H54 (cell line): Measurements from ENCODE around the gene C12orf75.
"Not testable (repeated sequence)": the region's sequence is repeated elsewhere in the genome, so short reads cannot be mapped to it uniquely, and the experiment has no call there.

Experiments
- DNase-seq: peaks from one replicate; pipeline ENCODE4 v3.0.0; 2011; ENCODE audit warnings: low spot score, mixed read lengths; ENCODE audit not compliant: insufficient read length
- FAIRE-seq: peaks from 3 replicates; lab custom pipeline; 2011; peaks lifted over from hg19 to GRCh38; lab: Jason Lieb, UNC
- POLR2A ChIP-seq: IDR thresholded peaks from 2 replicates; pipeline ENCODE4 v1.6.1; 2011; ENCODE audit warnings: low read depth, mild to moderate bottlenecking, low read length

The C12orf75 gene

DNA sequence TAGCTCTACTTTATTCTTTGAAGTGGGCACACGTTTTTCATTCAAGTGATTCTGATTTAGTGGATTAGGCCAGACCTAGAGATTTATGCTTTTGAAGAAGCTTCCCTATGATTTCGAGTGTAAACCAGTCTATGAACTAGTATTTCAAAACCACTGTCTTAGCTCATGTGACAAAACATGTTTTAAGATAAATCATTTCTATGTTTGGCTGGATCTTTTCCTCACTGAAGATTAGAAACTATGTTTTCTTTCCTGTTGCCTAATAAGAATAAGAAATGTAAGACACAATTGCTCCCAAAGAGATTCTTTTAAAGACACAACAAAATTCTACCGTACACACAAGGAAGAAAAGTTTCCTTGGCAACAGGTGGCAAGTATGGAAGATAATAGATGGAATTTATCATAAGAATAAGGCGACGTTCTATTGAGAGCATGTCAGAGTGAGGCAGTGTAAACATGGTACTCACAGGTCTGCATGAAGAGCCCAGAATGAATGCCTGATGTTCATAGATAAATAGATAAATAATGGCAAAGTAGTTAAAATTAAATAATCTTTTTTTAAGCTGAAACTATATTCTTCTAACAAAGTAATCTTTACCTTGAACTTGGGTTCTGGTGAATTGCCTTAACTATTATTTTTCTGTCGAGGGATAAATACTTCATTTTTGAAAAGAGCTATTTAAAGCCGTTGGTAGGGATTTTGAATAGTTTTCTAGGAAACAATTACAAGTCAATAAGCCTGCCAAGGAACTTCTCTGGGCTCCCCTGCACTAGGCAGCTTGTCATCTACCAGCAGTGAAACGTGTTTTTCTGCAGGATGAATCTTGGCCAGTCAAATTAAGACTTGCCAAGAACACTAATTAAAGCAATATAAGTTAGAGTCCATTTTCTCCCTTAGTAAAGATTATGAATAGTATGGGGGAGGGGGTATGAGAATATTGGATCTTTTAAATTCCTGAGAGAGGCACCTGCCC is 34.1 kb upstream of the C12orf75 start:
- DNase-seq (no peak), FAIRE-seq (no peak)
- no peak for TF ChIP-seq POLR2A

DNA sequence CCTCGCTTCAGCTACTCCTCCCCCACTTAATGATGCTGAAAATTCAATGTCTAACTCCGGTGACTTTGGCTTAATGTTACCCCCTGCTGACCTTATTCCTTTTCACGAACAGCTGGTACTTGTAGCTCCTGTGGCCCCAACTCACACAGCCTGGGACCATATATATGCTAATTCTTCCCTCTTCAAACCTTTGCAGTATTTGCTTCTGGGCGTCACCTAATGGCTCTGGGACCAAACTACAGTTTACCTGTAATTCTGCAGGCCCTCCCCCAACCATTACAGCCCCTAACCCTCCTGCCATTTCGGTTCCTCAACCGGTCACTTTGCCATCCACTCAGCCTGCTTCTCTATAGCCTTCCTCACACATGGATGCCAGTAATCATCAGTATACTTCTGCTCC is 29.6 kb upstream of the C12orf75 start:
- DNase-seq (no peak), FAIRE-seq (no peak)
- no peak for TF ChIP-seq POLR2A

DNA sequence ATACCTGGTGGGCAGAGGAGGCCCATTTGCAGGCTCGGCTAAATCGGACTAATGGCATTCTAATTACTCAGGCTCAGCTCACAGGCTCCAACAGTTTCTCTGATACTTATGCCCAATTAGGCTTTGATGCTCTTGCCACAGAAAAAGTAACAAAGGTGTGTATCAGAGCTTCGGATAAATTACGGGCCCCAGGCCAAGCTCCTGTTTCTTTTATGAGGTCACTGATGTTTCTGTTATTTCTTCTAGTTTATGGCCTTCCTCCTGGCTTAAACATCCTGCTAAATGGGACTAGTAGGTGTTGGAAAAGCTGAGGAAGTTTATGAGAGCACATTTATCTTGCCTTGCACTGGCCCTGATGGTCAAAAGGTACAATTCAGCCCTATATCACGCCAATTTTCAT is 28.8 kb upstream of the C12orf75 start:
- DNase-seq (no peak), FAIRE-seq (no peak)
- no peak for TF ChIP-seq POLR2A

DNA sequence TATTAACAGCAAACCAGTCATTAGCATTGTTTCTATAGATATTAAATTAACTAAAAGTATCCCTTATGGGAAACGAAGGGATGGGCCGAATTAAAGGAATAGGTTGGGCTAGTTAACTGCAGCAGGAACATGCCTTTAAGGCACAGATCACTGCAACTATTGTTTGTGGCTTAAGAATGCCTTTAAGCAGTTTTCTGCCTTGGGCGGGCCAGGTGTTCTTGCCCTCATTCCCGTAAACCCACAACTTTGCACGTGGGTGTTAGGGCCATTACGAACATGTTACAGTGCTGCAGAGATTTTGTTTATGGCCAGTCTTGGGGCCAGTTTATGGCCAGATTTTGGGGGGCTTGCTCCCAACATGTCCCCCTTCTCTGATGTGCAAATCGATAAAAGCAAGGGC is 27.5 kb upstream of the C12orf75 start:
- not testable (repeated sequence) for FAIRE-seq, DNase-seq

DNA sequence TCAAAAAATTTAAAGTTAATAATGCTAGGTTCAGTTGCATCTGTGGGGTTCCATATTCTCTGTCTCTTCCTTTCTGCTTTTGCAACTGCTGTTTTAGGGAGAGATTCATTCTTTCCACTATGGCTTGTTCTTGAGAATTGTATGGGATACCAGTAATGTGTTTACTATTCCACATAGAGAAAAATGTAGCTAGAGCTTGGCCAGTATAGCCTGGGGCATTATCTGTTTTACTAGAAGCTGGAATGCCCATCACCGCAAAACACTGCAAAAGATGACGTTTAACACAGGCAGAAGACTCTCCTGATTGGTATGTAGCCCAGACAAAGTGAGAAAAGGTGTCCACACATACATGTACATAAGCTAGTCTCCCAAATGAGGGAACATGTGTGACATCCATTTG is 25.9 kb upstream of the C12orf75 start:
- FAIRE-seq: not testable (repeated sequence)

DNA sequence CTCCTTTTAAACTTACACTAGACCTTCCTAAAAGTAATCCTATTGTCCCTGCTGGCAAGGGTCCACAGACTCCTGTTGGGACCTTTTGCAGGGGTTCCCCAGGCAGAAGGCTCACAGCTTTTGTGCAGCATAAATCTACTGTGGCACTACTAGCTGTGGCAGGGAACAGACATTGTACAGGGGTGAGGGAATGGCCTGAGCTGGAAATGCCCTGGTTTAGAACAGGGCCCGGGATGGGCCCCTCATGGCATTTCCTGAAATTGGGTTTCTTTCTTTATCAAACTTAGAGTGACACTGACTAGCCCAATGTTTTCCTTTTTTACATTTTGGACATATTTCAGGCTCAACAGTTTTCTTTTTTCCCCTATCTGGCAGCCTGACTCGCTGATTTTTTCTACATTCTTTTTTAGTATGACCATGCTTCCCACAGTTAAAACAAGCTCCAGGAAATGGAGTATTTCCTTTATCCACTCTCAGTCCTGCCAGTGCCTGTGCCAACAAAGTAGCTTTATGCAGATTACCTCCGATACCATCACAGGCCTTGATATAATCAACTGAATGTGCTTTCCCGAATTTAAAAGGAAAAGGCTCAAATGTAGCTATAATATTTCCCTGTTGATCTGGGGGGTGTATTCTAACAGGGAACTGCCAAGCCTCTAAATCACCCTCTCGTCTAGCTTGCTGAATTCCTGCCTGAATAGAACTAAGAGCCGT is 22.7 kb upstream of the C12orf75 start:
- not testable (repeated sequence) for FAIRE-seq, DNase-seq

More for the DNA sequence above, 25.9 kb upstream of the C12orf75 start:
- not testable (repeated sequence) for DNase-seq

DNA sequence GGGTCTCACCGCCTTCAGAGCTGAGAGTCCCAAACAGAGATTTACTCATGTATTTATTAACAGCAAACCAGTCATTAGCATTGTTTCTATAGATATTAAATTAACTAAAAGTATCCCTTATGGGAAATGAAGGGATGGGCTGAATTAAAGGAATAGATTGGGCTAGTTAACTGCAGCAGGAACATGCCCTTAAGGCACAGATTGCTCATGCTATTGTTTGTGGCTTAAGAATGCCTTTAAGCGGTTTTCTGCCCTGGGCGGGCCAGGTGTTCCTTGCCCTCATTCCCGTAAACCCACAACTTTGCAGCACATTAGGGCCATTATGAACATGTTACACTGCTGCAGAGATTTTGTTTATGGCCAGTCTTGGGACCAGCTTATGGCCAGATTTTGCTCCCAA is 21.7 kb upstream of the C12orf75 start:
- not testable (repeated sequence) for DNase-seq, FAIRE-seq

DNA sequence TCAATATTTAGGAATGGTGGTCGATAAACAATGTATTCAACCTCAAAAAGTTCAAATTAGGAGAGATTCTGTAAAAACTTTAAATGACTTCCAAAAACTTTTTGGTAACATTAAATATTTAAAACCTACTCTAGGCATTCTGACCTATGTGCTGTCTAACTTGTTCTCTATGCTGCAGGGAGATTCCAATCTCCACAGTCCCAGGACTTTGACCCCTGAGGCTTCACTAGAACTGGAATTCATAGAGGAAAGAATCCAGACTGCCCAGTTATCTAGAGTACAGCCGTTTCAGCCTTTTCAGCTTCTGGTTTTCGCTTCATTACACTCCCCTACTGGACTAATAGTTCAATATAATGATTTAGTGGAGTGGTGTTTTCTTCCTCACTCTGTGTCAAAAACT is 21.1 kb upstream of the C12orf75 start:
- FAIRE-seq, DNase-seq: not testable (repeated sequence)

DNA sequence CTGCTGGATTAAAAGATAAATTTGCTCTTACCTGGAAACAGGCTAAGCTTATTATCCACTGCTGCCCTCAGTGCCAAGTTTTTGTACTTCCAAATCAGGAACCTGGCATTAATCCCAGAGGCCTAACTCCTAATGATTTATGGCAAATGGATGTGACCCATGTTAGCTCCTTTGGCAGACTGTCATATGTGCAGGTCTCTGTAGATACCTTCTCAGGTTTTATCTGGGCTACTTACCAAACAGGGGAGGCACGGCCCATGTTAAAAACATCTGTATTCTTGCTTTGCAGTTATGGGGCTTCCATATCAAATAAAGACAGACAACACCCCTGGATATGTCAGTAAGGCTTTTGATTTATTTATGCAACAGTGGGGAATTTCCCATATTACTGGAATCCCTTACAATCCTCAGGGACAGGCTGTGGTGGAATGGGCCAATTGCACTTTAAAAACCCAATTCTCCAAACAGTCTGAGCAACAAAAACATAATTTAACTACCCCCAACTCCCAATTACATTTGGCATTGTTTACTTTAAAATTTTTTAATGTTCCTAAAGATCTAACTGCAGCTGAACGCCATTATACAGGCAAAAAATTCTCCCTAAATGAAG is 19.9 kb upstream of the C12orf75 start:
- FAIRE-seq, DNase-seq: not testable (repeated sequence)

DNA sequence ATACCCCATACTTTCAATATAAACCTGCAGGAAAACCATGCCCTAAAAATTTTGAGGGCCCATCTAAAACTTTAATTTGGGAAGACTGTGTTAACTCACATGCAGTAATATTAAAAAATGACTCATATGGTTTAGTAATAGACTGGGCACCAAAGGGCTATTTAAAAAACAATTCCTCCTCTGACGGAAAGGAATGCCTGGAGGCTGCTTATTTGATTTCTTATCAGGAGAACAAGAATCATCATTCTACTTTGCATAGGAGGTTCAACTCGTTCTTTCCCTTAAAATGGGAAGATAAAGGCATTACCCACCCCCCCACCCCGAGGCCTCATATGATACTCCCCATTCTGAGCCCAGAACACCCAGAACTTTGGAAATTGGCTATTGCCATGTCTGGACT is 18.6 kb upstream of the C12orf75 start:
- not testable (repeated sequence) for FAIRE-seq, DNase-seq

DNA sequence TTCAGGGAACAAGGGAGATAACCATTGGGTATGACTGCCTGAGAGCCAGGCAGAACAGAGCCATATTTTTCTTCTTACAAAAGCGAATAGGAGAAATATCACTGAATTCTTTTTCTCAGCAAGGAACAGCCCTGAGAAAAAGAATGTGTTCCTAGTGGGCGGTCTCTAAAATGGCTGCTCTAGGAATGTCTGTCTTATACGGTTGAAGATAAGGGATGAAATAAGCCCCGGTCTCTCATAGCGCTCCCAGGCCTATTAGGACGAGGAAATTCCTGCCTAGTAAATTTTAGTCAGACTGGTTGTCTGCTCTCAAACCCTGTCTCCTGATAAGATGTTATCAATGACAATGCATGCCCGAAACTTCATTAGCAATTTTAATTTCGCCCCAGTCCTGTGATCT is 16.7 kb upstream of the C12orf75 start:
- not testable (repeated sequence) for DNase-seq, FAIRE-seq

DNA sequence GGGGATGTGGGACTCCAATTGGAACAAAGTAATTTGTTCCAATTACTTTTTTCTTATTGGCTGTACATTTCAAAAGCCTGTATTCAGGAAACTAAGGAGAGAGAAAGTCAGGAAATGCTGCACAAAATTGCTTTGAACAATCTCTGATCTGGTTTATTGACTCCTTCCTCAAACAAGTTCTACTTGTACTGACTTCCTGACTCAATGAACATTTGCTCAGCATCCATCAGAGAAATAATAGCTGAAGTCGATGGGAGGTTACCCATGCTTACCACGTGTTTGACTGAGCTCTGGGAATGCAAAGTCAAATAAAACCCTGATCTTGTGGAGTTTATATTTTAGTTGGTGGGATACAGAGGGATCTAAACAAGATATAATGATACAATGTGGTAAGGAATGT is 15.4 kb upstream of the C12orf75 start:
- no peak for TF ChIP-seq POLR2A
- DNase-seq: no peak
- FAIRE-seq: no peak

DNA sequence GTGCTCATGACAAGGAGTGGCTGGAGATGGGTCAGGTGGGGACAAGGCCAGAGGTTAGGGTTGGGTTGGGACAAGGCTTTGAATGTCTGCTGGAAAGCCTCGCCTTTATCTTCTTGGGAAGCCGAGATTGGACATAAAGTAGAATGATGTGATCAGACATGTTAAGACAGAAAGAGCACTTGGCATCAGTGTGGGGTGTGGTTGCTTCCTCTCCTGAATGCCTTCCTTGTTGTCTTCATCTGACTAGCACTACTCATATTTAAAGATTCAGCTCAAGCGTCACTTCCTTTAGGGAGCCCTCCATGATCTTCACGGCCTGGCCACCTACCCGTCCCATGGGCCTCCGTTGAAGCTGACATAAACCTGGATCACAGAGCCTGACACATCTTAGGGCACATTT is 14.8 kb upstream of the C12orf75 start:
- DNase-seq (no peak), FAIRE-seq (no peak)
- TF ChIP-seq POLR2A: no peak
